HL-60 (cell line): Measurements from ENCODE around the gene TBCD.

Experiments used
- DNase-seq, 2 experiments: peaks; one replicate each; pipeline ENCODE4 v3.0.0-alpha.2; 2010 to 2020; ENCODE audit warnings: low read depth in 1 of 2, low spot score in 1 of 2
- H3K27ac ChIP-seq: fragments of 250-450 bp; sonication (Bioruptor Pico); replicated peaks from 2 replicates; pipeline ENCODE4 v1.5.1; 2020; ENCODE audit warnings: mild to moderate bottlenecking, moderate library complexity
- H3K27me3 ChIP-seq: fragments of 250-450 bp; sonication (Bioruptor Pico); 2 replicates; pipeline ENCODE4 v1.5.1; 2021; ENCODE audit warnings: mild to moderate bottlenecking, moderate library complexity; ENCODE audit not compliant: insufficient read depth, poor library complexity, severe bottlenecking
- H3K4me3 ChIP-seq: replicated peaks from 2 replicates; pipeline ENCODE4 v1.5.1; 2011; ENCODE audit warnings: mild to moderate bottlenecking, control low read depth, low read length; ENCODE audit not compliant: insufficient read depth
- GABPA ChIP-seq: IDR thresholded peaks from 2 replicates; pipeline ENCODE4 v1.6.1; 2012; ENCODE audit warnings: low read depth
- POLR2AphosphoS5 ChIP-seq: IDR thresholded peaks from 2 replicates; pipeline ENCODE4 v1.6.1; 2012; ENCODE audit warnings: low read depth
- SPI1 ChIP-seq: IDR thresholded peaks from 2 replicates; pipeline ENCODE4 v1.6.1; 2012; ENCODE audit warnings: low read depth, mild to moderate bottlenecking, borderline replicate concordance
- TF ChIP-seq, protein P1 (sequence below): IDR thresholded peaks from one replicate; pipeline ENCODE4 v1.5.1; 2011; ENCODE audit warnings: low read length, control low read depth, inconsistent platforms; ENCODE audit not compliant: insufficient read depth
- TF ChIP-seq, protein P2 (sequence below): IDR thresholded peaks from 2 replicates; pipeline ENCODE4 v1.6.1; 2012; ENCODE audit warnings: low read depth; ENCODE audit not compliant: insufficient replicate concordance

TBCD gene

GRCh38 chr17:82797061-82797460 lies 45.2 kb downstream of the TBCD start:
- DNase-seq = no peak
- H3K4me3 ChIP-seq = no peak overlapping the region
- no peak for TF ChIP-seq GABPA
- no peak for TF ChIP-seq SPI1
- no peak for TF ChIP-seq POLR2AphosphoS5
- TF ChIP-seq, protein P1, sequence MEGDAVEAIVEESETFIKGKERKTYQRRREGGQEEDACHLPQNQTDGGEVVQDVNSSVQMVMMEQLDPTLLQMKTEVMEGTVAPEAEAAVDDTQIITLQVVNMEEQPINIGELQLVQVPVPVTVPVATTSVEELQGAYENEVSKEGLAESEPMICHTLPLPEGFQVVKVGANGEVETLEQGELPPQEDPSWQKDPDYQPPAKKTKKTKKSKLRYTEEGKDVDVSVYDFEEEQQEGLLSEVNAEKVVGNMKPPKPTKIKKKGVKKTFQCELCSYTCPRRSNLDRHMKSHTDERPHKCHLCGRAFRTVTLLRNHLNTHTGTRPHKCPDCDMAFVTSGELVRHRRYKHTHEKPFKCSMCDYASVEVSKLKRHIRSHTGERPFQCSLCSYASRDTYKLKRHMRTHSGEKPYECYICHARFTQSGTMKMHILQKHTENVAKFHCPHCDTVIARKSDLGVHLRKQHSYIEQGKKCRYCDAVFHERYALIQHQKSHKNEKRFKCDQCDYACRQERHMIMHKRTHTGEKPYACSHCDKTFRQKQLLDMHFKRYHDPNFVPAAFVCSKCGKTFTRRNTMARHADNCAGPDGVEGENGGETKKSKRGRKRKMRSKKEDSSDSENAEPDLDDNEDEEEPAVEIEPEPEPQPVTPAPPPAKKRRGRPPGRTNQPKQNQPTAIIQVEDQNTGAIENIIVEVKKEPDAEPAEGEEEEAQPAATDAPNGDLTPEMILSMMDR = no peak
- TF ChIP-seq, protein P2, sequence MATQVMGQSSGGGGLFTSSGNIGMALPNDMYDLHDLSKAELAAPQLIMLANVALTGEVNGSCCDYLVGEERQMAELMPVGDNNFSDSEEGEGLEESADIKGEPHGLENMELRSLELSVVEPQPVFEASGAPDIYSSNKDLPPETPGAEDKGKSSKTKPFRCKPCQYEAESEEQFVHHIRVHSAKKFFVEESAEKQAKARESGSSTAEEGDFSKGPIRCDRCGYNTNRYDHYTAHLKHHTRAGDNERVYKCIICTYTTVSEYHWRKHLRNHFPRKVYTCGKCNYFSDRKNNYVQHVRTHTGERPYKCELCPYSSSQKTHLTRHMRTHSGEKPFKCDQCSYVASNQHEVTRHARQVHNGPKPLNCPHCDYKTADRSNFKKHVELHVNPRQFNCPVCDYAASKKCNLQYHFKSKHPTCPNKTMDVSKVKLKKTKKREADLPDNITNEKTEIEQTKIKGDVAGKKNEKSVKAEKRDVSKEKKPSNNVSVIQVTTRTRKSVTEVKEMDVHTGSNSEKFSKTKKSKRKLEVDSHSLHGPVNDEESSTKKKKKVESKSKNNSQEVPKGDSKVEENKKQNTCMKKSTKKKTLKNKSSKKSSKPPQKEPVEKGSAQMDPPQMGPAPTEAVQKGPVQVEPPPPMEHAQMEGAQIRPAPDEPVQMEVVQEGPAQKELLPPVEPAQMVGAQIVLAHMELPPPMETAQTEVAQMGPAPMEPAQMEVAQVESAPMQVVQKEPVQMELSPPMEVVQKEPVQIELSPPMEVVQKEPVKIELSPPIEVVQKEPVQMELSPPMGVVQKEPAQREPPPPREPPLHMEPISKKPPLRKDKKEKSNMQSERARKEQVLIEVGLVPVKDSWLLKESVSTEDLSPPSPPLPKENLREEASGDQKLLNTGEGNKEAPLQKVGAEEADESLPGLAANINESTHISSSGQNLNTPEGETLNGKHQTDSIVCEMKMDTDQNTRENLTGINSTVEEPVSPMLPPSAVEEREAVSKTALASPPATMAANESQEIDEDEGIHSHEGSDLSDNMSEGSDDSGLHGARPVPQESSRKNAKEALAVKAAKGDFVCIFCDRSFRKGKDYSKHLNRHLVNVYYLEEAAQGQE = no peak
- H3K27me3 ChIP-seq = no peaks in the 10 kb centered on the region
- no peak overlapping the region for H3K27ac ChIP-seq

- Histone ChIP-seq H3K27me3 (no peaks in the 10 kb centered on the region), H3K27ac (no peak overlapping the region), H3K4me3 (no peak overlapping the region)
- TF ChIP-seq, protein P1 = no peak
- TF ChIP-seq, protein P2 = no peak
- TF ChIP-seq SPI1 = no peak
- DNase-seq = no peak
Observed at GRCh38 chr17:82798752-82799151, 46.9 kb downstream of the TBCD start.

GRCh38 chr17:82799591-82799990 lies 47.7 kb downstream of the TBCD start:
- Histone ChIP-seq H3K4me3 (no peak overlapping the region), H3K27ac (no peak overlapping the region), H3K27me3 (no peaks in the 10 kb centered on the region)
- TF ChIP-seq SPI1 = no peak
- no peak for TF ChIP-seq GABPA
- TF ChIP-seq, protein P2 = no peak
- TF ChIP-seq POLR2AphosphoS5 = no peak
- TF ChIP-seq, protein P1 = no peak
- no peak for DNase-seq
